HG02798 (cell line): ENCODE measurements around the gene ARHGAP15.

ENCODE experiments used
- ATAC-seq: cut with Tn5 transposase; IDR thresholded peaks from one replicate; pipeline ENCODE4 v1.9.1; 2021; ENCODE audit warnings: mild to moderate bottlenecking; ENCODE audit not compliant: unreplicated experiment, poor library complexity

The ARHGAP15 gene

DNA sequence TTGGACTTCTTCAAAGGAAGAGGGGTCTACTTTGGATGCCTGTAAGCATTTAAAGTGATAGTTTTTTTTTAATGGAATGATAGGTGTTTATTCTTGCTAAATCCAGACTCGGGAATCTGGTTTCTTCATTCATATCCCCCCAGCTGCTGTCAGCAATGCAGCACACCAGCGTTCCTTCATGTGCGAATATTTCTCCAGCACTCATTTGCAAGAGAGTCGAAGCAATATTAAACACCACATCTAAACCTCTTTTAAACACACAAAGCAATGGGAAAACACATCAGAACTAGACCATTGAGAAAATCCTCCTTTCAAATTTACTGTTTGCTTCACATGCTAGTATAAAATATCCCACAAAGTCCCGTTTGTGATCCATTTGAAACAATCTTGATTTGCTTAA is 563.7 kb downstream of the ARHGAP15 start:
- ATAC-seq: no peak

DNA sequence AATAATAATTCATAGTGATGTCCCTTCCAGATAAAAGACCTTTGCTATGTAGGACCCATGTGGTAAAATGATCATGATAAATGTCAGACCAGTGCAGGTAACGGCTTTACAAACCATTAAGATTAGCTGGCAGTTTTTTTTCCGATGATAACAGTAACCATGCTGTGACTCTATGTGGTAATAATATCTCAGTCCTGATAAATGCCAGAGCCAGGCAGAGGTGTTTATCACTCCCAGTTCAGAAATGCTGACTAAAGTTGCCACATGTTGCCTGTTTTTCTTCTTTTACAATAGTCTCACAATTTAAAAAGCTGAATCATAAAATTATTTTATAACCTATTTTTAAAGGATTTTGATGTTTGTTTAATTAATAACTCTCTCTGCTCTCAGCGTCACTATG is 565.1 kb downstream of the ARHGAP15 start:
- no peak for ATAC-seq

DNA sequence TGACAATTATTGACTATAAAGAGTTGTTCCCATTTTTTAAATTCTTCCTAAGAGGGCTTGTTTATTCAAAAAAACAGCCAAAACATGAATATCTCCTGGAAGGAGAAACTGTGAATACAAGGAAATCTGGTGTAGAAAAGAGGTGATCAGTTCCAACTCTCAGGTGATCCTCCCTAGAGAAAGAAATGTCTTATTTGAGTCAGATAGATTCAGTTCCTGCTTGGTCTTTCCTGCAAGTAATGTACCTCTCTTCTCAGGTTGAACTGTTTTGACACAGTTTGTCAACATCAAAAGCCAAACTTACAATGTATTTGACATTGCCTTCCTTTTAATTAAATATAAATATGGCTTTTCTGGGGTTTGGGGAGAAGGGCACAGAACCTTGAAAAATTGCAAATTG is 567.4 kb downstream of the ARHGAP15 start:
- ATAC-seq: peak; percentile 50

- peak; percentile 58 for ATAC-seq
These were observed 568.5 kb downstream of the ARHGAP15 start for GRCh38 chr2:143697744-143698143.

DNA sequence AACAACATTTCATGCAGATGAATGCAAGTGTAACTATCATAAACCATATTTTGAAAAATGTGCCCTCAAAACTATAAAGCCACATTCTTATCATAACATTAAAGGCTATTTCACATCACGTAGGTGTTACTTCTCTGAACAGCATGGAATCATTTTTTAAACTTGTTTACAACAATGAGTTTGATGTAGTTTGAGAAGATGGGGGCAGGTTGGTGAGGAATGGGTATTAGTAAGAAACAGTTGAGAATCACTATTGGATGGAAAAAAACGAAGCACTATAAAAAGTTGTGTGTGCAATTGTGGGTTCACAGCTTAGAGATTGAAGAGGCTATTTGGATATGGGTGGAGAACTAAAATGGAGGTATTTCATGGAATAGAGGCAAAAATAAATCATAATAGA is 569.1 kb downstream of the ARHGAP15 start:
- ATAC-seq: peak; percentile 8

DNA sequence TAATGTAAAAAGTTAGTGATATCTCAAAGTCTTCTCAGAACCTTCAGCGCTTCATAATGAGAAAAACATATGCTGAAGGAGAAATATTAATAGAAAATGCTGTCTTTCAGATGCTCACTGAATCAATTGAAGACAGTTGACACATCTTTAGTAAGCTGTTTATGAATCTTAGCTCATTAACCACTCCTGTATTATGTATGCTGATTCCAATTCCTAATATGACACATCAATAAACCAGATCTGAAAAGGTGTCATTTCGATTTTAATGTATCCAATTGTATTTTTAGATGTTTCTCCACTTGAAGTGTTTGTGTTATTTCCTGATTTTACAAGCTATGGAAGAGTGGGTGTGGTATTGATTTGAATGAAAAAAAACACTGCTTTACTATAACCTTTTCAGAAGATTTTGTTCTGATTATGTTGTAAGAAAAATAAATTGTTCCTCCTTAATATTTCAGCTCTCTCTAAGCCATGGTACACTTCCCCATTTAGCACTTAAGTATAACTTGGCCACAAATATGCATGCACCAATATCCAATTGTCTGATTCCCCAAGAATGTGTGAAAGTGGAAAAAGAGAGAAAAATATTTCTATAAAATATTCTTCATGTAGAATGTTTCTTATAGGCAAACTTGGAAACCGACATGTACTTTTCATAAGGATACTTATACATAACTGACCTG is 569.8 kb downstream of the ARHGAP15 start:
- peak; percentile 42 for ATAC-seq

- no peak for ATAC-seq
These were observed 571.6 kb downstream of the ARHGAP15 start for GRCh38 chr2:143700865-143701264.

DNA sequence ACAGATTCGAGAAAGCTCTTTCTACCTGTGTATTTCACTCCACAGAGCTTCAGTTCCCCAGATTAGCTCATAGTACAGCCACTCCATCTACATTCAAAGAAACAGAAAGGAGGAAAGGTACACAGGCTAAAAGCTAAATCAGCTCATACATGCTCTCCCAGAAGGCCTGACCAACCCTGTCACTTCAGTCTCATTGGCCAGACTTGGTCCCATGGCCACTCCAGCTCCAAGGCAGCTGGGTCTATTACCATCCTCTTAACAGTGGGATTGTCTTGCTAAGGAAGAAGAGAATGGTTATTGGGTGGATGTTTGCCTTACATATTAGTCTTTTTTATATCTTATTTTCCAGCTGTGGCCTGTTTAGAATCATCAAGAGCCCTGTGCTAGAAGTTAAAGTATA is 572.6 kb downstream of the ARHGAP15 start:
- no peak for ATAC-seq

DNA sequence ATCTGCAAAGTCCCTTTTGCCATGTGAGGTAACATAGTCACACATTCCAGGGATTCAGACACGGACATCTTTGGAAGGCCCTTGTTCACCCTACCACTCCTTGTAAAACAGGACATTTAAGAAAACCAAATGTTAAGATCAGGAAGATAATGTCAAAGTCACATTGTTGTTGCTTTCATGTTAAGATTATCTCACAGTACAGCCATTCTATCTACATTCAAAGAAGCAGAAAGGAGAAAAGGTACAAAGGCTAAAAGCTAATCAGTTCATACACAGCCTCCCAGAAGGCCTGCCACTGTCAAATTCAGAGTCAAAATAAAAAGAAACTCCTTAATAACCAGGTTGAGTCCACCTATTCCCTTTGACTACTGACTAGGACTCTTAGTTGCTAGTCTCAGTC is 573.7 kb downstream of the ARHGAP15 start:
- ATAC-seq: no peak

DNA sequence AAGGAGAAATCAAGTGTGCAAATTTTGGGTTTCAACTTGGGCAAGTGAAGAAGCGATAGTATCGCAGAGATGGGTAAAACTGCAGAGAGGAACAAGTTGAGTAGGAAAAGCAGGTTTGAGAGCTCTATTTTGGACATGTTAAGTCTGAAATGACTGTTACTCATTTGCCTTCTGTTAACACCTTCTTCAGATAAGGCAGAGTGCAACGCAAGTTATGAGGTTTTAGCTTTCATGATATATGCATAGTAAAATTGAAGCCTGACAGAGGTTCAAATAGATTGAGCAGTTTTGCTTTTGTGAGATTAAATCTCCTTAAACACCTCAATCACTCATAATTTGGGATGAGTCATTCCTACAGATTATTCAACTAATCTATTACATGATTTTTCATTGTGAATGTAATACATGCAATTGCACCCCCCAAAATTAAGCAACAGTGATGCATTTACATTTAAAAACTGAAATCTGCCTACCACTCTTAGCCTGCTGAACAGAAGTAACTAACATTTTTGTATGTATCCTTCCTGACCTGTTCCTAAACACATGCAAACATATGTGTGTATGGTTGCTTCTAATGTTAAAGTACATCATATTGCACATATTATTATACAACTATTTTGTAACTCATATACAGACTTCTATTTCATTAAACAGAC is 575.4 kb downstream of the ARHGAP15 start:
- peak; percentile 88 for ATAC-seq

- no peak for ATAC-seq
These were observed 576.0 kb downstream of the ARHGAP15 start for GRCh38 chr2:143705108-143705707.

DNA sequence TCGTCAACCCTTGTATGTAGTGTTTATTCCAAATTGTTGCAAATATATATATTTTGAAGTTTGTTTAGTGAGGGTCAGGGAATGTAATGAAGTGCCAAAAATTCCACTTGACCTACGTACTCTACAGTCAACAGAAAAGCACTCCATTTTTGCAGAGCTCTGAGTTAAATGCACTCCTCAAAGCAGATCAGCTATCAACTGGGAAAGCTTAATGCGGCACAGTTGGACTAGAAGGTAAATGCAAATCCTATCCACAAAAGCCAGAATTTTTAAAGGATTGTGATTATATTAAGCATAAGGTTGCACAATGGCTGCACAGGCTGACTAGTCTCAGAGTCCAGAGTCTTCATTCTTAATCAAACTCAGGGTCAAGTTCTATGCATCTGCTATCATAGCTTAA is 577.1 kb downstream of the ARHGAP15 start:
- ATAC-seq: no peak

DNA sequence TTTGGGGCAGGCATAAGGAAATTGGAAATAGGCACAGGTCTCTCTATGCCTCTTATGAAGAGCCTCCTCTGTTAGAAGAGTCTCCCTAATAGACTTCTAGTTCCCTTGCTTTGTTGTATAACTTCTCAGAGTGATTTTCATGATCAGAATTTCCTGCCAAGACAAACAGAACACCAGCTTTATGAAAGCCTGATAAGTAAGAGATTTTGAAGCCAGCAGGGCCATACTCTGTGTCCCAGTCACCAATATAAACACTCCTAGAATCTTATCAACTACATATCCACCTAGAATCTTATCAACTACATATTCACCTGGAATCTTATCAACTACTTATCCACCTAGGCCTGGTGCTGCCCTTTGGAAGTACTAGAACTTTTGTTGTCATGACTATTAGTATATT is 579.5 kb downstream of the ARHGAP15 start:
- ATAC-seq: no peak

DNA sequence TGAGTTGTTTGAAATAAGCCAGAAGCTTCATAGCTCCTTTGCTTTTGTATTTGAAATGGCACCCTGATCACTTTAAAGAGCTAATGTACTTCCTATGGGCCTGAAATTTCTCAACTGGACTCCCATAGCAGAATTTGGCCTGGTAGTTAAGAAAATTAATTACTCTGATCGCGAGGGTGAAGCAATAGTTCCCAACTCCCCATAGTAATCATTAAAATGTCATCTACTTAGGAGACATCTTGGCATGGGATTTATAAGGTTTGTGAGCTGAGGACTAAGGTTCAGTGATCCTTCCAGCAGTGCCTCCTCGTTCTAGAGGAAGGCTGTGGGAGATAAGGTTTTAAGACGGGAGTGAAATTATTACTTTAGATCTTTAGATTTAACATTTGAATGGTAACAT is 581.0 kb downstream of the ARHGAP15 start:
- no peak for ATAC-seq

DNA sequence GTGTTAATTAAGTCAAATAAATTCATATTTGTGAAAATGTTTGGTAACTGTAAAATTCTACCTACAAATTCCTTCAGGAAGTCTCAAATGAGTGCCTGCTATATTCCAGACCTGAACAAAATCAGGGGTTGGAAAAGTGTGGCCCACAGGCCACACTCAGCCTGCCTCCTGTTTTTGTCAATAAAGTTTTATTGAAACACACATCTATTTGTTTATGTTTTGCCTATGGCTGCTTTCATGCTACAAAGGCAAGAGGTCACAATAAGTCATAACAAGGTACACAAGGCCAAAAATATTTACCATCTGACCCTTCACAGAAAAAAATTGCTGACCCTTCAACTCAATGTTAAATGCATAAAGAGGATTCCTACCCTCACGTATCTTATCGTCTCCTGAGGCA is 581.7 kb downstream of the ARHGAP15 start:
- ATAC-seq: no peak

- no peak for ATAC-seq
These were observed 587.3 kb downstream of the ARHGAP15 start for GRCh38 chr2:143716522-143716921.

DNA sequence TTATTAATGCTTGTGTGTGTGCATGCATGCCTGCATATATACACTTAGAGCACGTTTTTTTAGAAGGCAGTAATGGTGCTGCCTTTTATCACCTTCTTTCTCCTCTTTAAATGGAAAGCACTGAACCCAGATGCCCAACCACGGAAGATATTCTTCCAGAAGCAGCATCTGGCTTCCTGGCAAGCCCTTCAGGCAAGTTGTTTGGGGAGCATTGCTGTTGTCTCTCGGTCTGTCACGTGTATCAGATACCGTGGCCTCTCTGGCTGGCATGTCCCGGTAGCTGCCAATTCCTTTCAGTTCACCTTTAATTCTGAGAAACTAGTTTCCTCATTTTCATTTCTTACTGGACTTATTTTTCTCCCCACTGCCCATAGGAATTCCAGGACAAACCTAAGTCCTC is 587.8 kb downstream of the ARHGAP15 start:
- no peak for ATAC-seq

DNA sequence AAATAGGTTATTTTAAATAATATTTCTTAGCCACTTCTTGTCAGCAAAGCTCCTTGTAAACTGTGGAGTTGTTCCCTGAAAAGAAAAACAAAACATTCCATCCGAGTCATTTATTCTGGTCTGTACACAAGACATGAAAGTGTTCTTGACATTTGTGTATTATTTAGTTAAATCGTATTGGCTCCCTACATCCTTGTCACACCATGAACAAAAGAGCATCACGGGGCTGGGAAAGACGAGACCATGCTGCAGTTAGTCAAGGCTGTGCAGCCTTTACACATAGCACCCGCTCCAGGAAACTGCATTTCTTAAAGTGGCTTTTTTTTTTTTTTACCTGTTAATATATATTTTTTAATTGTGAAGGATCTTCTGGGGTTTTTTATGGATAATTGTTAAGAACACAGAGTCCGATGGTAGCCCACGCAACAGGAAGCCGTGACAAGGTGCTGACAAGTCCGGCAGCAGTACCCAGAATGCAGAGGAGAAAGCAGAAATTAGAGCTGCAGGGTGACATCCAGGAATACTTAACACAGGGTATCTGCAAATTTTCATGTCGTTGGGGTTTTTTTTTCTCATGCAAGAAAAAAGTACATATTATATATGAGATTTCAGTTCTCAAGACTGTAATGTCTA is 588.4 kb downstream of the ARHGAP15 start:
- no peak for ATAC-seq

- no peak for ATAC-seq
These were observed 589.5 kb downstream of the ARHGAP15 start for GRCh38 chr2:143718745-143719144.

GRCh38 chr2:143719406-143719805 is 590.2 kb downstream of the ARHGAP15 start:
- no peak for ATAC-seq

DNA sequence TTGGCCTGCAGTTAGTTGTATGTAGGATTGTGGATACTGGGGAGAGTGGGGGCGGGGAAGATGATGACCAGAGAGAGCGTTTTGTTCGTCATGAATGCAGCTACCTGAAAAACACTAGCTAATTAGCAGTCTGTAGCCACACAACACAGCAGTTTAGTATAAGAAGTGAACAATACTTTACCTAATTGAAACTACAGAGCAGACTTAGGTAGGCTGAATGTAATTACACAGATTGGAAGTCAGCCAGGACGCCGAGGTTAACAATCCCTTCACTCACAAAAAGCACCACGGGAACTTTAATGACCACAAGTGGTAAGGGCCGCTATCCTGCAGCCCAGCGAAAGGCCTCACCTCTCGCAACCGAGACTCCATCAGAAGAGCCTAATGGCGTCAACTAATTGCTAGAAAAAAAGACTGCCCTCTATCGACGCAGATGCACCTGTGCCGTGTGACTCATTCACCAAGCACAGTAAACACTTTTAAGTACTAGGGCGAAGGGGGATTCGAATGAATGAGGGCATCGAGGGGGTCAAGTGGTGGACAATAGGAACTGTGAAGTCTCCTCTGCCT is 591.0 kb downstream of the ARHGAP15 start:
- ATAC-seq: no peak
